ENCODE data around the gene PATZ1.

DNA sequence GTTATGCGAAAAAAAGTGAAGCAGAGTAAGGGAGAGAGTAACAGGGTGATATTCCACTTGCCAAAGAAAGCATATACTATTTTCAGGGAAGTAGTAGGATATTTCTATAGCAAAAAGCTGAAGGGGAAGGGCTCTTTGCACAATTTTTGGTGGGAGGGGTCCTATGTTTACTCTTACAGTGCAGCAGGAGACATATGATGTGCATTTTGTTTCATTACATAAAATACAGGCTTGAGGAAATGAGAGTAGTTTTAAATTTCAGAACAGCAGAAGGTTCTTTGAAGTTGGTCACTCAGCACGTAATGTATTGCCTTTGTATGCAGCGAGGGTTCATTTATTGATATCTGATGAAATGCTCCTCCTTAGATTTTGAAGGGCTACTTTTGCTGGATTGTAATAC is 50.8 kb downstream of the PATZ1 start:
- TF ChIP-seq, protein P1, sequence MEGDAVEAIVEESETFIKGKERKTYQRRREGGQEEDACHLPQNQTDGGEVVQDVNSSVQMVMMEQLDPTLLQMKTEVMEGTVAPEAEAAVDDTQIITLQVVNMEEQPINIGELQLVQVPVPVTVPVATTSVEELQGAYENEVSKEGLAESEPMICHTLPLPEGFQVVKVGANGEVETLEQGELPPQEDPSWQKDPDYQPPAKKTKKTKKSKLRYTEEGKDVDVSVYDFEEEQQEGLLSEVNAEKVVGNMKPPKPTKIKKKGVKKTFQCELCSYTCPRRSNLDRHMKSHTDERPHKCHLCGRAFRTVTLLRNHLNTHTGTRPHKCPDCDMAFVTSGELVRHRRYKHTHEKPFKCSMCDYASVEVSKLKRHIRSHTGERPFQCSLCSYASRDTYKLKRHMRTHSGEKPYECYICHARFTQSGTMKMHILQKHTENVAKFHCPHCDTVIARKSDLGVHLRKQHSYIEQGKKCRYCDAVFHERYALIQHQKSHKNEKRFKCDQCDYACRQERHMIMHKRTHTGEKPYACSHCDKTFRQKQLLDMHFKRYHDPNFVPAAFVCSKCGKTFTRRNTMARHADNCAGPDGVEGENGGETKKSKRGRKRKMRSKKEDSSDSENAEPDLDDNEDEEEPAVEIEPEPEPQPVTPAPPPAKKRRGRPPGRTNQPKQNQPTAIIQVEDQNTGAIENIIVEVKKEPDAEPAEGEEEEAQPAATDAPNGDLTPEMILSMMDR (conservative IDR thresholded peaks at IDR 0.05) = no peak
- no peak for TF ChIP-seq ZFX (IDR thresholded peaks at IDR 0.05)
